IMR-90 (cell line): ENCODE results near the gene SAMD5. TPM values are rescaled to one million over a fixed set of nuclear protein-coding genes. Genes with fewer than 3 reads are reported as not detected.

Experiments used
- ATAC-seq: fragments of 200-7000 bp; cut with Tn5 transposase; 2 replicates; pipeline ENCODE4 v1.9.1; 2020; ENCODE audit warnings: low read depth, mild to moderate bottlenecking, moderate library complexity
- BruUV-seq: library from RNA; stranded (reverse); fragments of 400-500 nt; replicated peaks from 2 replicates; lab custom pipeline; 2021; lab: Mats Ljungman, UMichigan
- CTCF ChIA-PET: fragments of 300-600 bp; formaldehyde crosslinking; extraction: SDS; loops from one replicate; lab custom pipeline; 2021; ENCODE audit warnings: antibody characterized with exemption; lab: Yijun Ruan, JAX
- POLR2A ChIA-PET: fragments of 300-600 bp; sonication (Branson Sonifier 250); formaldehyde crosslinking; loops from one replicate; lab custom pipeline; 2022; ENCODE audit warnings: antibody characterized with exemption; ENCODE audit not compliant: unreplicated experiment; lab: Charles Lee
- DNase-seq: peaks from one replicate; pipeline ENCODE4 v3.0.0; 2013
- H2AFZ ChIP-seq: replicated peaks from 2 replicates; pipeline ENCODE3; 2013; ENCODE audit warnings: low read length, mild to moderate bottlenecking; ENCODE audit not compliant: poor library complexity
- H2AK5ac ChIP-seq: 2 replicates; pipeline ENCODE4 v1.6.1; 2013; ENCODE audit warnings: low read depth, low read length, inconsistent platforms
- H2AK9ac ChIP-seq: replicated peaks from 2 replicates; pipeline ENCODE3; 2013; ENCODE audit warnings: mild to moderate bottlenecking, low read depth, low read length, moderate library complexity; ENCODE audit not compliant: poor library complexity
- H2BK120ac ChIP-seq: 2 replicates; pipeline ENCODE4 v1.6.1; 2013; ENCODE audit warnings: low read depth, low read length, inconsistent platforms
- H2BK15ac ChIP-seq: 3 replicates; pipeline ENCODE4 v1.6.1; 2013; ENCODE audit warnings: low read depth, low read length, inconsistent platforms
- H2BK20ac ChIP-seq: 2 replicates; pipeline ENCODE4 v1.6.1; 2013; ENCODE audit warnings: low read depth, mild to moderate bottlenecking, inconsistent platforms, low read length, moderate library complexity
- H2BK5ac ChIP-seq: 2 replicates; pipeline ENCODE4 v1.6.1; 2013; ENCODE audit warnings: mild to moderate bottlenecking, low read depth, low read length, inconsistent platforms; ENCODE audit not compliant: poor library complexity, severe bottlenecking
- H3K14ac ChIP-seq: replicated peaks from 2 replicates; pipeline ENCODE4 v1.6.1; 2013; ENCODE audit warnings: low read depth, low read length, inconsistent platforms
- H3K18ac ChIP-seq: 2 replicates; pipeline ENCODE4 v1.6.1; 2013; ENCODE audit warnings: low read depth, low read length, control low read depth
- H3K23ac ChIP-seq: 2 replicates; pipeline ENCODE4 v1.6.1; 2013; ENCODE audit warnings: low read depth, low read length, inconsistent platforms
- H3K27ac ChIP-seq: 2 replicates; pipeline ENCODE4 v1.5.1; 2013; ENCODE audit warnings: mild to moderate bottlenecking, control low read depth, low read length; ENCODE audit not compliant: insufficient read depth
- H3K27me3 ChIP-seq: 2 replicates; pipeline ENCODE4 v1.6.1; 2013; ENCODE audit warnings: low read length; ENCODE audit not compliant: control insufficient read depth, insufficient read depth
- H3K36me3 ChIP-seq: 2 replicates; pipeline ENCODE4 v1.6.1; 2013; ENCODE audit warnings: low read length, mixed read lengths; ENCODE audit not compliant: control insufficient read depth, insufficient read depth
- H3K4ac ChIP-seq: 2 replicates; pipeline ENCODE4 v1.6.1; 2013; ENCODE audit warnings: low read depth, low read length, inconsistent platforms
- H3K4me1 ChIP-seq: 2 replicates; pipeline ENCODE4 v1.6.1; 2013; ENCODE audit warnings: low read length, mixed read lengths; ENCODE audit not compliant: control insufficient read depth, insufficient read depth
- H3K4me2 ChIP-seq: 2 replicates; pipeline ENCODE4 v1.6.1; 2013; ENCODE audit warnings: low read depth, mild to moderate bottlenecking, control low read depth, low read length, moderate library complexity
- H3K4me3 ChIP-seq: 2 replicates; pipeline ENCODE4 v1.5.1; 2013; ENCODE audit warnings: low read depth, mild to moderate bottlenecking, control low read depth, low read length, moderate library complexity; ENCODE audit not compliant: insufficient read depth
- H3K56ac ChIP-seq: 2 replicates; pipeline ENCODE4 v1.6.1; 2013; ENCODE audit warnings: low read length, inconsistent platforms; ENCODE audit not compliant: insufficient read depth; ENCODE audit errors: extremely low read depth
- H3K79me1 ChIP-seq, 2 experiments: 2 replicates each; pipeline ENCODE4 v1.6.1; 2013; ENCODE audit warnings: low read length in 2 of 2, inconsistent platforms in 1 of 2, low read depth in 1 of 2
- H3K9ac ChIP-seq: 2 replicates; pipeline ENCODE4 v1.6.1; 2013; ENCODE audit warnings: low read depth, low read length, control low read depth
- H3K9me1 ChIP-seq: 2 replicates; pipeline ENCODE4 v1.6.1; 2013; ENCODE audit warnings: low read length, inconsistent platforms; ENCODE audit not compliant: insufficient read depth
- H3K9me3 ChIP-seq: 2 replicates; pipeline ENCODE4 v1.6.1; 2013; ENCODE audit warnings: low read length; ENCODE audit not compliant: control insufficient read depth, insufficient read depth
- H4K20me1 ChIP-seq: 2 replicates; pipeline ENCODE4 v1.6.1; 2013; ENCODE audit warnings: low read length, inconsistent platforms; ENCODE audit not compliant: insufficient read depth
- H4K5ac ChIP-seq: 2 replicates; pipeline ENCODE4 v1.6.1; 2013; ENCODE audit warnings: mild to moderate bottlenecking, low read depth, low read length, control low read depth
- H4K8ac ChIP-seq, 2 experiments: 2 replicates each; pipeline ENCODE4 v1.6.1; 2013; ENCODE audit warnings: low read depth in 2 of 2, low read length in 2 of 2, control low read depth in 1 of 2, inconsistent platforms in 1 of 2
- H4K91ac ChIP-seq: 2 replicates; pipeline ENCODE4 v1.6.1; 2013; ENCODE audit warnings: low read depth, low read length, inconsistent platforms; ENCODE audit not compliant: insufficient read depth
- MAZ ChIP-seq: IDR thresholded peaks from 2 replicates; pipeline ENCODE4 v1.6.1; 2012; ENCODE audit warnings: low read depth, mild to moderate bottlenecking, low read length, improper control_type of control experiment, moderate library complexity, borderline replicate concordance
- WGBS, 2 experiments: methylation state at CpG; one replicate each; pipeline versions ENCODE4 v1.1.5 to v1.1.7; 2013; ENCODE audit warnings: missing lambda C conversion rate in 2 of 2; ENCODE audit not compliant: insufficient read length in 1 of 2; ENCODE audit errors: extremely low coverage in 2 of 2; 5-methylcytosine and 5-hydroxymethylcytosine counted together
- dilution Hi-C: fragments of 300-500 bp; cut with HindIII; formaldehyde crosslinking; loops from one replicate; pipeline ENCODE4 v1.14.3; 2018; ENCODE audit warnings: low sequenced_read_pairs; ENCODE audit not compliant: unreplicated experiment
- in situ Hi-C: fragments of 300-500 bp; cut with MboI; formaldehyde crosslinking; loops from 3 replicates; pipeline ENCODE4 v1.14.3; 2019; ENCODE audit warnings: low sequenced_read_pairs, inconsistent platforms, mixed read lengths
- intact Hi-C: fragments of 100-400 bp; cut with micrococcal nuclease; formaldehyde crosslinking; loops from 2 replicates; pipeline ENCODE4 v1.10.0; 2022
- polyA plus RNA-seq, 3 experiments: library from polyadenylated mRNA; depleted of rRNA; stranded (reverse); fragments of >200 nt; gene quantifications; 2 replicates each; pipeline ENCODE4 v1.2.3, GENCODE V29; 2012; ENCODE audit warnings: low replicate concordance in 1 of 3
- total RNA-seq: library from RNA; depleted of rRNA; stranded (reverse); fragments of >200 nt; gene quantifications from 2 replicates; pipeline ENCODE4 v1.2.3, GENCODE V29; 2012
- TF ChIP-seq, protein P1 (sequence below): conservative IDR thresholded peaks from 2 replicates; pipeline ENCODE4 v1.5.1; 2012; ENCODE audit warnings: mild to moderate bottlenecking, low read depth, low read length, improper control_type of control experiment
- TF ChIP-seq, protein P2 (sequence below): fragments of 150-350 bp; IDR thresholded peaks from 2 replicates; pipeline ENCODE4 v1.6.1; 2016; ENCODE audit warnings: low read depth, mild to moderate bottlenecking, low read length, moderate library complexity, borderline replicate concordance

Gene SAMD5
- total and polyA plus RNA-seq, 2 of the 4 experiments (the other 2 are of a cell fraction) = 1.0 to 1.6 TPM

DNA sequence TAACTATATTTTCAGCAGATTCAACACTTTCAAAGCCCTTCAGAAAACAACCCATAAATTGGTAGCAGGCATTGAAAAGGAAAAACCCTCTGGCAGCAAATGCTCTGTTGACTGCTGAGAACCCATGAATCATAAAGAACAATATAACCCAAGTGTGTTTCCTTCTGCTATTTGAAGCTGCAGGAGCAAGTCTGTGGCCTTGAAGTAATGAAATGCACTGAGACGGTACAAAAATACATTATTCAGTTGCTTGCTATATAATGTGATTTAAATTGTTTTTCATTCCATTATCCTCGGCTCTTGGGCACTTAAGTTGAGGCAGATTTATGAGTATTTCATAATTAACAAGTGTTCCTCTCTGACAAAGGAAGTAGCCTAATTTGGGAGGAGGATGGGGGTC, 40.6 kb upstream of the SAMD5 start:
- no peak overlapping the region for H2BK20ac ChIP-seq
- no peaks in the 10 kb centered on the region for H3K79me1 ChIP-seq
- H3K18ac ChIP-seq = no peak overlapping the region
- no peak overlapping the region for H4K91ac ChIP-seq
- H2AFZ ChIP-seq = no peak overlapping the region
- CTCF ChIA-PET = no interaction called here
- H3K27ac ChIP-seq = no peak overlapping the region
- POLR2A ChIA-PET = no interaction called here
- no peak overlapping the region for H4K5ac ChIP-seq
- no CpG with 5 or more reads among the region's 2 CpGs for WGBS, 2 experiments
- H3K4me3 ChIP-seq = no peak overlapping the region
- intact Hi-C loops = no loop called here
- H4K8ac ChIP-seq = no peak overlapping the region
- DNase-seq (no peak), ATAC-seq (no peak)
- H2BK5ac ChIP-seq = no peak overlapping the region
- no peak overlapping the region for H2BK120ac ChIP-seq
- no peak overlapping the region for H2BK15ac ChIP-seq
- no TSS peak for BruUV-seq
- H3K27me3 ChIP-seq = no peaks in the 10 kb centered on the region
- H3K36me3 ChIP-seq = no peaks in the 10 kb centered on the region
- TF ChIP-seq, protein P1, sequence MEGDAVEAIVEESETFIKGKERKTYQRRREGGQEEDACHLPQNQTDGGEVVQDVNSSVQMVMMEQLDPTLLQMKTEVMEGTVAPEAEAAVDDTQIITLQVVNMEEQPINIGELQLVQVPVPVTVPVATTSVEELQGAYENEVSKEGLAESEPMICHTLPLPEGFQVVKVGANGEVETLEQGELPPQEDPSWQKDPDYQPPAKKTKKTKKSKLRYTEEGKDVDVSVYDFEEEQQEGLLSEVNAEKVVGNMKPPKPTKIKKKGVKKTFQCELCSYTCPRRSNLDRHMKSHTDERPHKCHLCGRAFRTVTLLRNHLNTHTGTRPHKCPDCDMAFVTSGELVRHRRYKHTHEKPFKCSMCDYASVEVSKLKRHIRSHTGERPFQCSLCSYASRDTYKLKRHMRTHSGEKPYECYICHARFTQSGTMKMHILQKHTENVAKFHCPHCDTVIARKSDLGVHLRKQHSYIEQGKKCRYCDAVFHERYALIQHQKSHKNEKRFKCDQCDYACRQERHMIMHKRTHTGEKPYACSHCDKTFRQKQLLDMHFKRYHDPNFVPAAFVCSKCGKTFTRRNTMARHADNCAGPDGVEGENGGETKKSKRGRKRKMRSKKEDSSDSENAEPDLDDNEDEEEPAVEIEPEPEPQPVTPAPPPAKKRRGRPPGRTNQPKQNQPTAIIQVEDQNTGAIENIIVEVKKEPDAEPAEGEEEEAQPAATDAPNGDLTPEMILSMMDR = no peak
- no peak for TF ChIP-seq MAZ
- TF ChIP-seq, protein P2, sequence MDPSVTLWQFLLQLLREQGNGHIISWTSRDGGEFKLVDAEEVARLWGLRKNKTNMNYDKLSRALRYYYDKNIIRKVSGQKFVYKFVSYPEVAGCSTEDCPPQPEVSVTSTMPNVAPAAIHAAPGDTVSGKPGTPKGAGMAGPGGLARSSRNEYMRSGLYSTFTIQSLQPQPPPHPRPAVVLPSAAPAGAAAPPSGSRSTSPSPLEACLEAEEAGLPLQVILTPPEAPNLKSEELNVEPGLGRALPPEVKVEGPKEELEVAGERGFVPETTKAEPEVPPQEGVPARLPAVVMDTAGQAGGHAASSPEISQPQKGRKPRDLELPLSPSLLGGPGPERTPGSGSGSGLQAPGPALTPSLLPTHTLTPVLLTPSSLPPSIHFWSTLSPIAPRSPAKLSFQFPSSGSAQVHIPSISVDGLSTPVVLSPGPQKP = no peak
- no peaks in the 10 kb centered on the region for H4K20me1 ChIP-seq
- no peak overlapping the region for H3K23ac ChIP-seq
- H3K9me3 ChIP-seq = no peaks in the 10 kb centered on the region
- in situ Hi-C loops = no loop called here
- no peak overlapping the region for H3K9ac ChIP-seq
- H3K4me1 ChIP-seq = no peaks in the 10 kb centered on the region
- no peak overlapping the region for H2AK9ac ChIP-seq
- no peak overlapping the region for H3K14ac ChIP-seq
- H2AK5ac ChIP-seq = no peak overlapping the region
- H3K56ac ChIP-seq = no peak overlapping the region
- dilution Hi-C loops = no loop called here
- H3K9me1 ChIP-seq = no peaks in the 10 kb centered on the region
- no peak overlapping the region for H3K4me2 ChIP-seq
- no peak overlapping the region for H3K4ac ChIP-seq
